NB4 (cell line): ENCODE measurements around the gene PLEKHA8.

Source experiments
- CTCF ChIP-seq: IDR thresholded peaks from one replicate; pipeline ENCODE4 v1.5.1; 2012; ENCODE audit warnings: low read depth, low read length
- MAX ChIP-seq: IDR thresholded peaks from 2 replicates; pipeline ENCODE4 v1.6.1; 2011; ENCODE audit warnings: low read depth, low read length
- POLR2A ChIP-seq: IDR thresholded peaks from 2 replicates; pipeline ENCODE4 v1.6.1; 2011; ENCODE audit warnings: mild to moderate bottlenecking; ENCODE audit not compliant: insufficient read length; ENCODE audit errors: extremely low read depth

- TF ChIP-seq POLR2A (no peak), CTCF (no peak), MAX (no peak)
These were observed 6.3 kb downstream of the PLEKHA8 start for GRCh38 chr7:30034501-30034900.
